ENCODE results near the gene RASAL2. TPM values are rescaled to one million over a fixed set of nuclear protein-coding genes. Genes with fewer than 3 reads are reported as not detected.

RASAL2 gene
- total RNA-seq, 3 donors from 2014 or later = 28.5 to 41.0 (median 40.5) TPM

DNA sequence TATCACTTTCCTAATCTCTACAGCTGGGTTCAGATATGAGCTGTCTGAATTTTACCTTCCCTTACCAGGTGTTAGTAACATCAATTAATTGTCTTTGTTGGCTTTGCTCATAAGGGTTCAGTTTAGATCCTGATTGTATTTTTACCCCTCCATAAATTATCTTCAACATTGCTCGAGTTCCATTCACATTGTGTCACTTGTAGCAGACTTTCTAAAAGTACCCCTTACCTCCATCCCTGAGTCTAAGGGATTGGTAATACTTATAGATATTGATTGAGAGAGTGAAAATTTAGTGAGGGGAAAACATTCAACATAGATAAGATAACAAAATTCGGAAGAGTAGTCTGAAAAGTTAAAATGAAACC, 7.3 kb downstream of the RASAL2 start:
- Histone ChIP-seq H3K4me3 (no peak overlapping the region), H3K4me1 (no peaks in the 10 kb centered on the region), H3K27ac (no peak overlapping the region), H3K27me3 (no peaks in the 10 kb centered on the region), H3K36me3 (no peaks in the 10 kb centered on the region), H3K9me3 (no peaks in the 10 kb centered on the region)
- DNase-seq (ENCODE audit: low spot score in 2 of 2) = no peak
- TF ChIP-seq CTCF (IDR thresholded peaks at IDR 0.05) (no peak), POLR2AphosphoS5 (IDR thresholded peaks at IDR 0.05) (no peak), POLR2A (IDR thresholded peaks at IDR 0.05) (no peak)
- intact Hi-C loops (cut with DNase I; ENCODE audit: low total_unique reads) = no loop called here

- no peaks in the 10 kb centered on the region for H3K9me3 ChIP-seq
- no peak overlapping the region for H3K4me3 ChIP-seq
- TF ChIP-seq CTCF (IDR thresholded peaks at IDR 0.05) = no peak
- H3K4me1 ChIP-seq = no peaks in the 10 kb centered on the region
- DNase-seq (ENCODE audit: low spot score in 2 of 2) = no peak
- no peak overlapping the region for H3K27ac ChIP-seq
- no peaks in the 10 kb centered on the region for H3K36me3 ChIP-seq
- no peaks in the 10 kb centered on the region for H3K27me3 ChIP-seq
- intact Hi-C loops (cut with DNase I; ENCODE audit: low total_unique reads) = no loop called here
Measured at GRCh38 chr1:178101654-178102053, 7.8 kb downstream of the RASAL2 start.

GRCh38 chr1:178102218-178102617, 8.3 kb downstream of the RASAL2 start:
- H3K36me3 ChIP-seq = no peaks in the 10 kb centered on the region
- H3K27ac ChIP-seq = no peak overlapping the region
- TF ChIP-seq POLR2A (IDR thresholded peaks at IDR 0.05) = no peak
- no peak for TF ChIP-seq CTCF (IDR thresholded peaks at IDR 0.05)
- no peak for TF ChIP-seq POLR2AphosphoS5 (IDR thresholded peaks at IDR 0.05)
- no peaks in the 10 kb centered on the region for H3K4me1 ChIP-seq
- H3K9me3 ChIP-seq = no peaks in the 10 kb centered on the region
- intact Hi-C loops (cut with DNase I; ENCODE audit: low total_unique reads) = no loop called here
- H3K27me3 ChIP-seq = no peaks in the 10 kb centered on the region
- DNase-seq (ENCODE audit: low spot score in 2 of 2) = no peak
- no peak overlapping the region for H3K4me3 ChIP-seq

DNA sequence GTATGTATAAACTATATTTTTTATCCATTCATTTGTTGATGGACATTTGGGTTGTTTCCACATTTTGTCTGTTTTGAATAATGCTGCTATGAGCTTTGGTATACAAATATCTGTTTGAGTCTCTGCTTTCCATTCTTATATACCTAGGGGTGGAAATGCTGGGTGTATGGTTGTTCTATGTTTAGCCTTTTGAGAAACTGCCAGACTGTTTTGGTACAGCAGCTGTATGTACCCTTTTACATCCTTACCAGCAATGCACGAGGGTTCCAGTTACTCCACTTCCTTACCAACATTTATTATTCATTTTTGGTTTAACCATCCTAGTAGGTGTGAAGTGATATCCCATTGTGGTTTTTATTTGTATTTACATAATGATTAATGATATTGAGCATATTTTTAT, 13.9 kb downstream of the RASAL2 start:
- H3K4me1 ChIP-seq = no peaks in the 10 kb centered on the region
- H3K27me3 ChIP-seq = no peaks in the 10 kb centered on the region
- no peaks in the 10 kb centered on the region for H3K9me3 ChIP-seq
- TF ChIP-seq CTCF (IDR thresholded peaks at IDR 0.05) (no peak), POLR2AphosphoS5 (IDR thresholded peaks at IDR 0.05) (no peak), POLR2A (IDR thresholded peaks at IDR 0.05) (no peak)
- no peaks in the 10 kb centered on the region for H3K36me3 ChIP-seq
- H3K27ac ChIP-seq = no peak overlapping the region
- no peak overlapping the region for H3K4me3 ChIP-seq
- DNase-seq (ENCODE audit: low spot score in 2 of 2) = no peak
- intact Hi-C loops (cut with DNase I; ENCODE audit: low total_unique reads) = no loop called here

- Histone ChIP-seq H3K27ac (no peak overlapping the region), H3K36me3 (no peaks in the 10 kb centered on the region), H3K9me3 (no peaks in the 10 kb centered on the region), H3K4me3 (no peak overlapping the region), H3K27me3 (no peaks in the 10 kb centered on the region), H3K4me1 (no peaks in the 10 kb centered on the region)
- intact Hi-C loops (cut with DNase I; ENCODE audit: low total_unique reads) = no loop called here
- no peak for DNase-seq (ENCODE audit: low spot score in 2 of 2)
- TF ChIP-seq POLR2A (IDR thresholded peaks at IDR 0.05) = no peak
- no peak for TF ChIP-seq CTCF (IDR thresholded peaks at IDR 0.05)
- TF ChIP-seq POLR2AphosphoS5 (IDR thresholded peaks at IDR 0.05) = no peak
Measured at GRCh38 chr1:178109348-178110143, 15.6 kb downstream of the RASAL2 start.
